HepG2 (cell line): Measurements from ENCODE around the gene RNF8. TPM values are rescaled to one million over a fixed set of nuclear protein-coding genes. Genes with fewer than 3 reads are reported as not detected.

Experiments
- AGO1 ChIP-seq: fragments of 200-400 bp; formaldehyde crosslinking; IDR thresholded peaks from 2 replicates; pipeline ENCODE4 v1.6.1; 2017; ENCODE audit warnings: mild to moderate bottlenecking, low read depth, low read length, moderate library complexity; ENCODE audit not compliant: poor library complexity, severe bottlenecking
- CTCF ChIP-seq: sonication (generic); formaldehyde crosslinking; IDR thresholded peaks from 2 replicates; pipeline ENCODE4 v1.5.0; 2020; ENCODE audit warnings: mild to moderate bottlenecking, missing genetic modification reagents, moderate library complexity
- DZIP1 ChIP-seq: sonication (generic); formaldehyde crosslinking; IDR thresholded peaks from 2 replicates; pipeline ENCODE4 v1.5.0; 2020; ENCODE audit warnings: mild to moderate bottlenecking, missing genetic modification reagents
- FOXA3 ChIP-seq: IDR thresholded peaks from 2 replicates; pipeline ENCODE4 v1.6.1; 2016; ENCODE audit warnings: missing genetic modification reagents, missing compliant biosample characterization
- GATAD2A ChIP-seq: IDR thresholded peaks from 2 replicates; pipeline ENCODE4 v1.6.1; 2016
- HNF4G ChIP-seq, 2 experiments: sonication (generic) in 1 of 2; formaldehyde crosslinking in 1 of 2; IDR thresholded peaks; 2 replicates each; pipeline versions ENCODE4 v1.4.0 to v1.6.1; 2011 to 2020; ENCODE audit warnings: borderline replicate concordance in 2 of 2, low read depth in 2 of 2, mild to moderate bottlenecking in 2 of 2, low read length in 1 of 2, missing genetic modification reagents in 1 of 2, moderate library complexity in 1 of 2
- KLF11 ChIP-seq: IDR thresholded peaks from 2 replicates; pipeline ENCODE4 v1.6.1; 2016; ENCODE audit warnings: missing compliant biosample characterization
- MED13 ChIP-seq: sonication (generic); formaldehyde crosslinking; IDR thresholded peaks from 2 replicates; pipeline ENCODE4 v1.5.0; 2020; ENCODE audit warnings: missing genetic modification reagents
- NBN ChIP-seq: fragments of 450-650 bp; conservative IDR thresholded peaks from 2 replicates; pipeline ENCODE4 v1.6.1; 2017
- PHB2 ChIP-seq: fragments of 450-650 bp; IDR thresholded peaks from 2 replicates; pipeline ENCODE4 v1.6.1; 2018; ENCODE audit not compliant: partially characterized antibody
- RCOR2 ChIP-seq: IDR thresholded peaks from 2 replicates; pipeline ENCODE4 v1.6.1; 2016; ENCODE audit warnings: missing biosample characterization, missing genetic modification reagents
- SMARCE1 ChIP-seq: fragments of 450-650 bp; IDR thresholded peaks from 2 replicates; pipeline ENCODE4 v1.6.1; 2017; ENCODE audit warnings: borderline replicate concordance
- STAG1 ChIP-seq: sonication (generic); formaldehyde crosslinking; IDR thresholded peaks from 2 replicates; pipeline ENCODE4 v1.4.0; 2020; ENCODE audit warnings: missing genetic modification reagents
- TFAP4 ChIP-seq: sonication (generic); IDR thresholded peaks from 2 replicates; pipeline ENCODE4 v1.6.1; 2016; ENCODE audit warnings: low read depth, borderline replicate concordance
- ZBTB33 ChIP-seq: sonication (generic); formaldehyde crosslinking; IDR thresholded peaks from 2 replicates; pipeline ENCODE4 v1.4.0; 2020; ENCODE audit warnings: missing genetic modification reagents
- ZKSCAN8 ChIP-seq: IDR thresholded peaks from 2 replicates; pipeline ENCODE4 v1.6.1; 2016; ENCODE audit warnings: borderline replicate concordance, missing genetic modification reagents, missing compliant biosample characterization
- ZMAT5 ChIP-seq: sonication (generic); formaldehyde crosslinking; IDR thresholded peaks from 2 replicates; pipeline ENCODE4 v1.5.0; 2020; ENCODE audit warnings: mild to moderate bottlenecking, low read depth, missing genetic modification reagents, borderline replicate concordance
- ZNF367 ChIP-seq: sonication (generic); formaldehyde crosslinking; IDR thresholded peaks from 2 replicates; pipeline ENCODE4 v1.4.0; 2020; ENCODE audit warnings: missing genetic modification reagents, borderline replicate concordance
- ZNF441 ChIP-seq: sonication (generic); formaldehyde crosslinking; IDR thresholded peaks from 2 replicates; pipeline ENCODE4 v1.7.0; 2021; ENCODE audit warnings: missing genetic modification reagents, borderline replicate concordance
- ZNF615 ChIP-seq: sonication (generic); formaldehyde crosslinking; IDR thresholded peaks from 2 replicates; pipeline ENCODE4 v1.5.0; 2020; ENCODE audit warnings: mild to moderate bottlenecking, missing genetic modification reagents, borderline replicate concordance
- ZNF740 ChIP-seq: sonication (generic); formaldehyde crosslinking; IDR thresholded peaks from 2 replicates; pipeline ENCODE4 v1.4.0; 2020; ENCODE audit warnings: missing genetic modification reagents
- ZNF768 ChIP-seq: sonication (generic); formaldehyde crosslinking; IDR thresholded peaks from 2 replicates; pipeline ENCODE4 v1.4.0; 2020; ENCODE audit warnings: missing genetic modification reagents
- ZNF777 ChIP-seq: sonication (generic); formaldehyde crosslinking; IDR thresholded peaks from 2 replicates; pipeline ENCODE4 v1.4.0; 2020; ENCODE audit warnings: missing genetic modification reagents
- ZSCAN31 ChIP-seq: sonication (generic); formaldehyde crosslinking; IDR thresholded peaks from 2 replicates; pipeline ENCODE4 v1.5.0; 2020; ENCODE audit warnings: low read depth, mild to moderate bottlenecking, missing genetic modification reagents
- polyA plus RNA-seq, 8 experiments: library from polyadenylated mRNA; depleted of rRNA in 3 of 8; stranded (reverse) in 7 of 8; unstranded in 1 of 8; fragments of >200 nt; fragmentation: Illumina TruSeq in 4 of 8; extraction: Trizol in 4 of 8; gene quantifications; 2 replicates each; pipeline versions ENCODE4 v1.2.1 to v1.2.3, GENCODE V29; 2011 to 2016; ENCODE audit warnings: low read depth in 4 of 8, missing spikeins in 1 of 8, mixed read lengths in 1 of 8; ENCODE audit not compliant: insufficient read depth in 1 of 8
- total RNA-seq, 5 experiments: library from RNA; depleted of rRNA; stranded (reverse); fragments of >200 nt; fragmentation: Illumina TruSeq; extraction: Trizol; gene quantifications; 2 replicates each; pipeline ENCODE4 v1.2.3, GENCODE V29; 2016; ENCODE audit warnings: low read depth in 1 of 5

Gene RNF8
- total and polyA plus RNA-seq, 2 of the 13 experiments (the other 11 are each of a cell fraction or from before 2014, with no cell fraction given) = 21.8 to 47.6 TPM

- no peak for TF ChIP-seq RCOR2 (CRISPR knock-in tag)
- no peak for TF ChIP-seq ZNF777 (CRISPR knock-in tag)
- no peak for TF ChIP-seq NBN
- TF ChIP-seq ZNF768 (CRISPR knock-in tag) = no peak
- TF ChIP-seq SMARCE1 = no peak
- TF ChIP-seq AGO1 = no peak
- TF ChIP-seq ZSCAN31 (CRISPR knock-in tag) = no peak
- TF ChIP-seq PHB2 = no peak
- peak; percentile 56; the same call in 1 of the 2 replicates for TF ChIP-seq ZKSCAN8 (CRISPR knock-in tag)
- TF ChIP-seq ZNF615 = no peak
- TF ChIP-seq CTCF (CRISPR knock-in tag) = peak; percentile 79
- no peak for TF ChIP-seq MED13 (CRISPR knock-in tag)
- no peak for TF ChIP-seq DZIP1 (CRISPR knock-in tag)
- TF ChIP-seq STAG1 = peak; percentile 74
- TF ChIP-seq ZNF441 (CRISPR knock-in tag) = no peak
- TF ChIP-seq ZNF367 (CRISPR knock-in tag) = no peak
- no peak for TF ChIP-seq KLF11 (CRISPR knock-in tag)
- peak; percentile 40; the same call in 1 of the 2 replicates for TF ChIP-seq FOXA3 (CRISPR knock-in tag)
- 0 out of 2 replicates have a peak, but pooled peaks have one; percentile 50 for TF ChIP-seq ZNF740 (CRISPR knock-in tag)
- TF ChIP-seq ZBTB33 = 0 out of 2 replicates have a peak, but pooled peaks have one; percentile 25
- no peak for TF ChIP-seq ZMAT5 (CRISPR knock-in tag)
- no peak for TF ChIP-seq HNF4G (IDR thresholded peaks at IDR 0.05; ENCODE audit: borderline replicate concordance, low read depth, low read length)
- TF ChIP-seq HNF4G (CRISPR knock-in tag; IDR thresholded peaks at IDR 0.05; ENCODE audit: borderline replicate concordance, low read depth) = no peak
- peak; percentile 39; the same call in 1 of the 2 replicates for TF ChIP-seq GATAD2A (CRISPR knock-in tag)
- TF ChIP-seq TFAP4 = peak; percentile 36; the same call in 1 of the 2 replicates
Measured at GRCh38 chr6:37381579-37381978, 27.8 kb downstream of the RNF8 start (continued).
